Kidney (tissue), 22 donors: ENCODE measurements around the gene TMEM143. TPM values are rescaled to one million over a fixed set of nuclear protein-coding genes. Genes with fewer than 3 reads are reported as not detected.

Experiments
- DNase-seq, 5 donors: peaks; one replicate each; pipeline ENCODE4 v3.0.0-alpha.2; 2013 to 2020
- FAIRE-seq: peaks from 2 replicates; lab custom pipeline; 2012; peaks lifted over from hg19 to GRCh38; lab: Jason Lieb, UNC
- H3K27ac ChIP-seq, 2 donors: one replicate each; pipeline ENCODE4 v1.7.0; 2013; ENCODE audit warnings: low read depth in 2 of 2, low read length in 2 of 2, inconsistent platforms in 1 of 2
- H3K27me3 ChIP-seq: one replicate; pipeline ENCODE4 v1.7.1; 2013; ENCODE audit warnings: low read length, inconsistent platforms; ENCODE audit not compliant: control insufficient read depth, insufficient read depth
- H3K36me3 ChIP-seq, 3 donors: one replicate each; pipeline versions ENCODE4 v1.7.0 to v1.7.1; 2013; ENCODE audit warnings: low read length in 3 of 3, control low read depth in 1 of 3, inconsistent platforms in 1 of 3; ENCODE audit not compliant: insufficient read depth in 3 of 3, control insufficient read depth in 2 of 3
- H3K4me1 ChIP-seq, 3 donors: one replicate each; pipeline versions ENCODE4 v1.7.0 to v1.7.1; 2013; ENCODE audit warnings: low read length in 3 of 3, inconsistent platforms in 1 of 3, low read depth in 1 of 3; ENCODE audit not compliant: control insufficient read depth in 2 of 3, insufficient read depth in 2 of 3
- H3K4me3 ChIP-seq, 3 donors: one replicate each; pipeline versions ENCODE4 v1.7.0 to v1.8.1; 2013; ENCODE audit warnings: low read length in 3 of 3, control low read depth in 1 of 3, inconsistent platforms in 1 of 3
- H3K9ac ChIP-seq, 3 donors: one replicate each; pipeline versions ENCODE4 v1.7.0 to v1.7.1; 2013; ENCODE audit warnings: low read length in 3 of 3, control low read depth in 1 of 3, inconsistent platforms in 1 of 3
- H3K9me3 ChIP-seq, 3 donors: one replicate each; pipeline versions ENCODE4 v1.7.0 to v1.7.1; 2013; ENCODE audit warnings: low read length in 3 of 3, control low read depth in 1 of 3, inconsistent platforms in 1 of 3; ENCODE audit not compliant: control insufficient read depth in 2 of 3, insufficient read depth in 1 of 3
- intact Hi-C: fragments of 100-400 bp; cut with DNase I; formaldehyde crosslinking; loops from one replicate; pipeline ENCODE4 v1.11.1; 2022
- long read RNA-seq, 10 donors: library from polyadenylated mRNA in 1 of 10; unstranded in 1 of 10; transcript quantifications; one replicate each; pipeline ENCODE4 v2.0.0 and lab custom pipeline, GENCODE V29; 2021 to 2026
- polyA plus RNA-seq: library from polyadenylated mRNA; stranded (reverse); fragments of 350-450 nt; fragmentation: Illumina TruSeq; extraction: RNeasy Lipid Tissue Mini Kit (QIAGEN cat#74804); gene quantifications from one replicate; pipeline ENCODE4 v1.2.3, GENCODE V29; 2014; ENCODE audit warnings: low read depth, low replicate concordance; ENCODE audit not compliant: insufficient read depth
- total RNA-seq: library from RNA; stranded (reverse); fragmentation: NEBNext Ultra II Directional; extraction: Animal tissue kit (Norgen Biotek cat#: 25700); gene quantifications from one replicate; pipeline ENCODE4 v1.2.1, GENCODE V29; 2021
- TF ChIP-seq, protein P1 (sequence below): IDR thresholded peaks from 3 replicates; pipeline ENCODE4 v1.5.1; 2012; ENCODE audit warnings: mild to moderate bottlenecking, moderate library complexity, borderline replicate concordance; ENCODE audit not compliant: insufficient read depth; ENCODE audit errors: extremely low read depth
- donor health status: control.
- donor health status: control.
- donor health status: control.
- donor health status: control.
- donor health status: control.
- donor health status: DM: yes; HTN: yes; CAD: no.
- donor health status: Normal renal cell carcinoma (clear cell type).

TMEM143 gene
- total RNA-seq (9.2 TPM), polyA plus RNA-seq (15.7 TPM)
- long read RNA-seq, donor 1, result 0 reads
- long read RNA-seq, donor 2, result 0 reads
- long read RNA-seq, donor 3, partial matches to known transcripts, result 0 of 2 reads
- long read RNA-seq, donor 3, other reads (novel, unspliced or antisense), result 0 of 2 reads
- long read RNA-seq, donor 4, partial matches to known transcripts, result 36 of 122 reads
- long read RNA-seq, donor 4, other reads (novel, unspliced or antisense), result 84 of 122 reads
- long read RNA-seq, donor 5, result 0 reads
- long read RNA-seq, donor 6, partial matches to known transcripts, result 109 of 226 reads
- long read RNA-seq, donor 6, other reads (novel, unspliced or antisense), result 117 of 226 reads
- long read RNA-seq, donor 7, partial matches to known transcripts, result 1 of 7 reads
- long read RNA-seq, donor 7, other reads (novel, unspliced or antisense), result 4 of 7 reads
- long read RNA-seq, donor 8, partial matches to known transcripts, result 0 of 1 reads
- long read RNA-seq, donor 8, other reads (novel, unspliced or antisense), result 0 of 1 reads
- long read RNA-seq, donor 9, result 0 reads
- long read RNA-seq, donor 10, partial matches to known transcripts, result 0 of 1 reads
- long read RNA-seq, donor 10, other reads (novel, unspliced or antisense), result 0 of 1 reads

DNA sequence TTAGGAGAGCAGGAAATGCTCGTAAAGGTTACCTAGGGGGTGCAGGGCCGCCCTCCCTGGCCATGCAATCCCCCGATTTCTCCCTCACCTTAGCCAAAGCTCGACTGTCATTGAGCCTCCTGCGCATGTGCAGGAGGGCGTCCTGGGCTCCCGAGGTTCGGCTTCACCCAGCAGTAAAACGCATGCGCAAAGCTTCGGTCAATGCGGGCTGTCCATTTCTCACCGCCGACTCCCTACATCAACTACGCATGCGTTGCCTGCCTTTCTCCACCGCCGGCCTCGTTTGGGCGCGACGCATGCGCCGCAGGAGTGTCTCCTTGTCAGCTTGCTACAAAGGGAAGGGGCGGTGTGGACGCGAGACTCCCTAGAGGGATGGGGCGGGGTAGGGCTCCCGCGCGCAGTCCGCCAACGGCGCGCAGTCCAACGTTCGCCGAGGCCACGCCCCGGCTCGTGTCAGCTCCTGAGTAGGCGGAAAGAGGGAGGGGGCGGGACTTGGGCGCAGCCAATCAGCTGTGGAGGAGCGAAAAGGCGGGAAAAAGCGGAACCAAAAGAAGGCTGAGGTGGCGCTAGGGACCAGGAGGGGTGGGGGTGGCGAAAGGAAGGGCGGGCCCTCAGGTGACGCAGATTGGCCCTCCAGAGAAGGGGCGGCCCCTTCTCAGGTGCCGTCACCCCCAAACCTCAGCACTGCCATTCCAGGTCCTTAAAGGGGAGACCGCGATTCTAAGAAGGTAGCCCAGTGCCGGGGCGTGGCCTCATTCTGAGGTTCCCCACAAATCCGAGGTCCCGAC, at the start of gene TMEM143, which contains the start of gene SYNGR4:
TSS of gene TMEM143 (minus strand) at position 131 of the 788 bp plus-strand sequence. CDS start at position 111, 20 bp downstream.
TSS of gene SYNGR4 (plus strand) at position 558 of the 788 bp plus-strand sequence. CDS start 1,476 bp downstream, outside the sequence.
- TF ChIP-seq, protein P1, sequence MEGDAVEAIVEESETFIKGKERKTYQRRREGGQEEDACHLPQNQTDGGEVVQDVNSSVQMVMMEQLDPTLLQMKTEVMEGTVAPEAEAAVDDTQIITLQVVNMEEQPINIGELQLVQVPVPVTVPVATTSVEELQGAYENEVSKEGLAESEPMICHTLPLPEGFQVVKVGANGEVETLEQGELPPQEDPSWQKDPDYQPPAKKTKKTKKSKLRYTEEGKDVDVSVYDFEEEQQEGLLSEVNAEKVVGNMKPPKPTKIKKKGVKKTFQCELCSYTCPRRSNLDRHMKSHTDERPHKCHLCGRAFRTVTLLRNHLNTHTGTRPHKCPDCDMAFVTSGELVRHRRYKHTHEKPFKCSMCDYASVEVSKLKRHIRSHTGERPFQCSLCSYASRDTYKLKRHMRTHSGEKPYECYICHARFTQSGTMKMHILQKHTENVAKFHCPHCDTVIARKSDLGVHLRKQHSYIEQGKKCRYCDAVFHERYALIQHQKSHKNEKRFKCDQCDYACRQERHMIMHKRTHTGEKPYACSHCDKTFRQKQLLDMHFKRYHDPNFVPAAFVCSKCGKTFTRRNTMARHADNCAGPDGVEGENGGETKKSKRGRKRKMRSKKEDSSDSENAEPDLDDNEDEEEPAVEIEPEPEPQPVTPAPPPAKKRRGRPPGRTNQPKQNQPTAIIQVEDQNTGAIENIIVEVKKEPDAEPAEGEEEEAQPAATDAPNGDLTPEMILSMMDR, result peak; percentile 2
- H3K27ac ChIP-seq, result peak within 1 kb of the TSS; percentile 90 to 94
- peaks cover 0 to 7% (median 5%) of the 10 kb centered on the region in 3 donors for H3K4me1 ChIP-seq
- no peaks in the 10 kb centered on the region for H3K27me3 ChIP-seq
- H3K4me3 ChIP-seq, result peak within 1 kb of the TSS; percentile 45 to 90 (median 82)
- peak within 1 kb of the TSS; percentile 34 to 97 (median 82) for H3K9ac ChIP-seq
- FAIRE-seq (peak; percentile 95), DNase-seq (peak; percentile 100)
- intact Hi-C loops, result no loop called here
- H3K9me3 ChIP-seq, result no peaks in the 10 kb centered on the region
- H3K36me3 ChIP-seq, result no peaks in the 10 kb centered on the region

DNA sequence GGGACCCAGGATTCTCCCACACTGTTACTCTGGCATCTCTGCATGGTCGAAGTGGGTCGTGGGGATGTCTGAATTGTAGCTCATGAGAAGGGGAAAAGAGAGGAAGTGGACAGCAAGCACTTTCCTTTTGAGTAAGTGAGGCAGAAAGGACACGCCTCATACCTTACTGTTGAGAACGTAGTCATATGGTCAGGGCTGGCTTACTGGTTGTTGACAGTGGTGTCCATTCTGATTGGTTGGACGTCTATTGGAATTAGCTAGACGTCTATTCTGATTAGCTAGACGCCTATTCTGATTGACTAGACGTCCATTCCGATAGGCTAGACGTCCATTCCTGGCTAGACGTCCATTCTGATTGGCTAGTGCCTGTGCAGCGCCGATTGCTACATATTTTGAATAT, 42.1 kb upstream of the TMEM143 start:
- peaks cover 0 to 4% (median 0%) of the 10 kb centered on the region in 3 donors for H3K9me3 ChIP-seq
- H3K27ac ChIP-seq, result no peak overlapping the region
- H3K9ac ChIP-seq, result no peak overlapping the region
- H3K27me3 ChIP-seq, result no peaks in the 10 kb centered on the region
- TF ChIP-seq, protein P1, result no peak
- FAIRE-seq (no peak), DNase-seq (peak in 1 of 5 donors; percentile 10)
- H3K4me1 ChIP-seq, result no peaks in the 10 kb centered on the region
- intact Hi-C loops, result no loop called here
- no peak overlapping the region for H3K4me3 ChIP-seq
- no peaks in the 10 kb centered on the region for H3K36me3 ChIP-seq

- no peaks in the 10 kb centered on the region for H3K36me3 ChIP-seq
- no peaks in the 10 kb centered on the region for H3K27me3 ChIP-seq
- TF ChIP-seq, protein P1, result no peak
- DNase-seq (peak in 1 of 5 donors; percentile 62), FAIRE-seq (no peak)
- H3K9me3 ChIP-seq, result peaks cover 0 to 4% (median 0%) of the 10 kb centered on the region in 3 donors
- peaks cover 0 to 2% (median 0%) of the 10 kb centered on the region in 3 donors for H3K4me1 ChIP-seq
- intact Hi-C loops, result no loop called here
- H3K27ac ChIP-seq, result no peak overlapping the region
- no peak overlapping the region for H3K4me3 ChIP-seq
- no peak overlapping the region for H3K9ac ChIP-seq
Observed at GRCh38 chr19:48405010-48405659, 41.4 kb upstream of the TMEM143 start.
